GM03348 (cell line): Measurements from ENCODE around the gene TSPAN18.
A peak's percentile ranks its signal among the peaks of the same experiment; 100 is the strongest.

Experiments
- DNase-seq: peaks from one replicate; pipeline ENCODE4 v3.0.0; 2012; ENCODE audit warnings: low spot score

The TSPAN18 gene

GRCh38 chr11:44797051-44797450 is 70.3 kb downstream of the TSPAN18 start:
- no peak for DNase-seq

- DNase-seq, result peak; percentile 21
These were observed 71.3 kb downstream of the TSPAN18 start for GRCh38 chr11:44797886-44798606.

DNA sequence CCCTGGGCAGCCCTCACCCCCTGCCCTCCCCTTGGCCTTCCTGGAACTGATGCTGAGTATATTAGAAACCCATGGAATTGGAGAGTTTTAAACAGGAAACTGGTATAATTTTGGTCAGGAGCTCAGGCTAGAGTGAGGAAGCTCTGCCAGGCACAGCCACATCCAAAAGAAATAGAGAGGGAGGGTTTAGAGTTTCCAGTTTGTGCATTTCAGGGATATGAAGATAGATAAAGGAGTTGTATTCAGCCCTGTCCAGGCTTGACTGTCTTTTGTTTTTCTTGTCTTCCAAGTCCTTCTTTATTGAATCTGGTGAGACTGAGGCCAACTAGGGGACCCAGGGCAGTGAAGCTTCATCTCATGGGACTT is 71.8 kb downstream of the TSPAN18 start:
- no peak for DNase-seq

GRCh38 chr11:44799012-44799411 is 72.2 kb downstream of the TSPAN18 start:
- no peak for DNase-seq

GRCh38 chr11:44802347-44802746 is 75.6 kb downstream of the TSPAN18 start:
- DNase-seq, result no peak

- no peak for DNase-seq
These were observed 76.2 kb downstream of the TSPAN18 start for GRCh38 chr11:44803009-44803408.

DNA sequence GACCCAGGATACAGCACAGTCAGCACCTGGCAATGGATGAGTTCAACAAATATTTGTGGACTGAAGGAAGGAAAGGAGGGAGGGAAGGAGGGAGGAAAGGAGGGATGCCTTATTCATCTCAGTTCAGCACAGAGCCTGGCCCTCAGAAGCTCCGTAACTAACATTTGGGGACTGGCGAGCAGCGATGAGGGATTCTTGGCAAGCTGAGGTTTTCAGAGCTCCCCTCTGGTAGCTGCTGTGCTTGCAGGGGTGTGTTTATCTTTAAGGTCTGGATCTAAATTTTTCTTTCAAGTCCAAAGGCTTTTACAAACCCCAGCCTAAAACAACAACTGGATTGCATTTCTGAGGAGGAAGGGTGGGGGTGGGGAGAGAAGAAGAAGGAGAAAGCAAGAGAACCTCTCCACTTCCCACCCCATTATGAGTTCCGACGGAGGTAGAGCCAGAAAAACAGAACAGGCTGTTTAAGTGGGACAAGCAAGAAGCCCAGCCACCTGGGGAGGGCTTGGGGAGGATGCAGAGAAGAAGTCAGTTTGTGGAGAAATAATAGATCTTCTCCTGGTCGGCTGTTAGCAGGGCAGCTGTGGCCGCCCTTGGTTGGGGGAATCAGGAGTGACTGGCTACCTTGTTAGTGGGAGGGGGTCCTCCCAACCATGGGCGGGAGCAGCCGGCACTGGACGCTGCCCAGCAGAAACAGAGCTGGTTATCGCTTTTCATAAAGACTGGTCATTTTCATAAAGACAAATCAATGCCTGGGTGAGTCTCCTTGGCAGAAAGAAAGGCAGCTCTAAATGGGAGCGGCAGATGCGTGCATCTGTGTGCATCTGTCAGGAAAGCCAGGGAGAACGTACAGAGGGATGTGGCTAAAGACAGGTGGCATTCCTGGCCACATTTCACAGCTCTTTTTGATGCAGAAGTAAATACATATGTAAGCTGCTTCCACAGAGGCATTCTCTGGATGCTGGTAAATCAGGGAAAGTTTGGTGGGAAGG is 78.0 kb downstream of the TSPAN18 start:
- DNase-seq, result no peak

- DNase-seq, result peak; percentile 35
These were observed 78.8 kb downstream of the TSPAN18 start for GRCh38 chr11:44805596-44805995.

GRCh38 chr11:44808053-44808753 is 81.4 kb downstream of the TSPAN18 start:
- no peak for DNase-seq

DNA sequence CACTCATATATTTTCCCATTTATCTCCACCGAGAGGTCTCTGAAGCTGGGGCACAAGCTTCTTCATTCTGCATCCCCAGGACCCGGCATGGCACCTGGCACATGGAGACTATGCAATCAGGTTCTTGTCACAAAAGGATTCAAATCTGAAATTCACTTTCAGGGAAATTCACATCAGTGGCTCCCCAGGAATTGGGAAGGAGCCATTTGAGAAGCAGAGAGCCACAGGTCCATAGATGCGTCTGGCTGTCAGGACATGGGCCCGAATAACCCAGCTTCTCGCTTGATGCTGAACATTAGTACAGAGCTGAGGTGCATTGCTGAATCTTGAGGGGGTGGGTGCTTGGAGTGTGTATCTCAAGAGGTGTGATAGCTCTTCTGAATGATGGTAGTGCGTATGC is 82.5 kb downstream of the TSPAN18 start:
- no peak for DNase-seq

DNA sequence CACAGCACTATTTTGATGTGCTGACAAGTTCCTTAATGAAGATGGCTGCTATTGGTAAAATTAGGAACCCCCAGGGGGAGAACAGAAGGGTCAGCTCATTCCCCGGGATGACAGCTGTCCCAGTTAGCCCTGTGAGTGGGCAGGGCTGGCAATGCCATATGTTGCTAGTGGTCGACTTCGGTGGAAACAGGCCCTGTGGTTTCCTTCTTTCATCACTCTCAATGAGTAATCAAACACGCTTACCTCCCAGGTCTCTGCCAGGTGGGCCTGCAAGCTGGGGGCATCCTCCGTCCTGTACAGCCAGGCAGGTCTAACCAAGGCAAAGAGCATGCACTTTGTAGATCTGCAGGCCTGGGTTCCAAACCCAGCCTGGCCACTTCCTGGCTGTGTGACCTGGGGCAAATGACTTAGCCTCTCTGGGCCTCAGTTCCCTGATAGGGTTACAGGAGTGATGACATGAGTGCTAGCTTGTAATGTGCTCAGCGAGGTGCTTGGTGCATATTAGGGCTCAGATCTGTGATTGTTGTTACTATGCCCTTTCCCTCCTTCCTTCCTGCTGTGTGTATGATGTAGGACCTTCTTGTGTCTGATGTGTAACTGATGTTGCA is 85.2 kb downstream of the TSPAN18 start:
- DNase-seq, result no peak

DNA sequence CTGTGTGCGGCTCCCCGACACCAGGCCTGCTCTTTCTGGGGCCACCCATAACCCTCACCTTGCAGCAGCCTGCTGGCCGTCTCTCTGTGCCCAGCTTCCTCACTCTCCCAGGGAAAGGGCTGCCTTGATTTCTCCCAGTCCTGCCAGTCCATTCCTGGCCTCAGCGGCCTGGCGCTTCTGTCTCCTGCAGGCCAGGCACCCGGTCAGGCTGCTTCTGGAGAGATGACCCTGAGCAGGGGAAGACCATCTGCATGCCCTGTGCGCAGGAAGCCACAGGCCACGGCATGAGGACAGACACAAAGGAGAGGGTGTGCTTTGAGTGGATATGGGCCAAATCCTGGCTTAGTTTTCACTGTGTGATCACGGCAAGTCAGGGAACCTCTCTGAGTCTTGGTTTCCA is 86.2 kb downstream of the TSPAN18 start:
- no peak for DNase-seq

- no peak for DNase-seq
These were observed 86.6 kb downstream of the TSPAN18 start for GRCh38 chr11:44813401-44813800.

DNA sequence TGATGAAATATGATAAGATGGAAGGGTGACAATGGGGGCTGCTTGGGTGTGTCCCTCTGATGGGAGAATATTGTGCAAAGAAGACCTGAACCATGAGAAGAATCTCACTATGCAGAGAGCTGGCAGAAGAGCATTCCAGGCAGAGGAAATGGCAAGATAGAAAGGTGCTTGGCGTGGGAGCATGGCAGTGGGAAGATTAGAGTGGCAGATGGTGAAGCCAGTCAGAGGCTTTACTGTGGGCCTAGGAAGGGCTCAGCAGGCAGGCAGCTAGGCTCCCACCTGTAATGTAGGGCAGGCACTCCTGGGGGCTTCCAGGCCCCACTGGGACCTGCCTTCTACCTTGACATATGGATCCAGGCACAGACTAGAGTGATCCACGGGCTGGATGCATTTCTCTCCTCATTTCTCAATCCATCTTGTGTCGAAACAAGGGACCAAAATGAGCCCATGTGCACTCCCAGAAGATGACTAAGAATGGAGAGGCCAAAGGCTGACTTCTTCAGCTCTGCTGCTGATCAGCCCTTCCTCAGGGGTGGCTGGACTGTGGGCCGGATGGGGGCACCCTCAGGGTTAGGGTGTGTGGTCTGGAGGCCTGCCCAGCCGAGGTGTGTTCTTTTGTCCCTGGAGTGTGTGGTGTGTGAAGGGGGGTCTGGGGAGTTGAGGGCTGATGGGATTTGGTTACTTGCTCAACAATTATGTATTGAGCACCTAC is 88.3 kb downstream of the TSPAN18 start:
- peak; percentile 73 for DNase-seq

DNA sequence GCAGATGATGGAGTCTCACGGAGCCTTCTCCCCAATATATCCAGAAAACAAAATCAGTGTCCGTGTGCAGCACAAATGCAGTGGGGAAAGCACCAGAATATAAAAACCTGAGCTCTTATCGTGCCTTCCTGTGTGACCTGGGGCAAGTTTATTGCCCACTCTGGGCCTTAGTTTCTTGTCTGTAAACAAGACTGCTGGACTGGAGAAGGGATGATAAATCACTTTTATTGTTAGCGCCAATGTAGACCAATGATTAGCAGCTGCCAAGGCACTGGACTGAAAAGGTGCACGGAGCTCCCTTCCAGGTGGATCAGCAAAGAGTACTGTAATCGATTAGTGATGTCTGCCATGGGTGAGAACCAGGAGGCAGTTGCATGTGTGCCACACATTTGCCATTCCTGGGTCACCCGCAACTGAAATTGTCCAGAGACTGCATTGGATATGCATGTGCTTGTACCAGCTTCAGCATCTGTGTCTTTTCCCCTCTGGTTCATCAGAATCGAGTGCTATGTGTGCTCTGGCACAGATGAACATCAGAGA is 89.2 kb downstream of the TSPAN18 start:
- DNase-seq, result no peak

- DNase-seq, result no peak
These were observed 90.0 kb downstream of the TSPAN18 start for GRCh38 chr11:44816761-44817160.

DNA sequence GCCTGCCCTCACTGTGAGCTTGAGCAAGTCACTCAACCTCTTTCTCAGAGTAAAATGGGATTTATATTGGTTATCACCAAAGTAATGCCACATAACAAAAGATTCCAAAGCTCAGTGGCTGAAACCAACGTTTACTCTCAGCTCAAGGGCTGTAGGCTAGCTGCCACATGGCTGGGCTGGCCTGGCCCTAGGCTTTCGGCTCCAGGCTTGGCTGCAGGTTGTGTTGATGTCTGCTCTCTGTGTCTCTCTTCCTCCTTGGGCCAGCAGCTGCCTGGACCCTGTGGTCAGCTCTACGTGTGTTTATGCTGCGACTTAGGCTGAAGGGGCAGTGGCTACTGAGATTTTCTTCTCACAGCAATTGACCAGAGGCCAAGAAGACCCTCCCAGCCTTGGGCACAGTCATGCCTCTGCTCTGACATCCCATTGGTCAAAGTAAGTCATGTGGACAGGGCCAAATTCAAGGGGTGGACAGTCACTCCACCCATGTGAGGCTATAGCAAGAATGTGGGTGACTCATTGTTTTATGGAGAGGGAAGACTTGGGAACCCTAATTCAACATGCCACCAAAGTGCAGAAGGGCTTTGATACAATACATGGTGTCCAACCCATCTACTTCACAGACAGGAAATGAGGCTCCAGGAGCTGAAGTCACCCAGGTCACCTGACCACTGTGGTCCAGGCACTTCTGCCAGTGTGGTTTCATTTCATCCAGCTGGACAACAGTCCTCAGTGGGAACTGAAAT is 90.6 kb downstream of the TSPAN18 start:
- DNase-seq, result peak; percentile 46

DNA sequence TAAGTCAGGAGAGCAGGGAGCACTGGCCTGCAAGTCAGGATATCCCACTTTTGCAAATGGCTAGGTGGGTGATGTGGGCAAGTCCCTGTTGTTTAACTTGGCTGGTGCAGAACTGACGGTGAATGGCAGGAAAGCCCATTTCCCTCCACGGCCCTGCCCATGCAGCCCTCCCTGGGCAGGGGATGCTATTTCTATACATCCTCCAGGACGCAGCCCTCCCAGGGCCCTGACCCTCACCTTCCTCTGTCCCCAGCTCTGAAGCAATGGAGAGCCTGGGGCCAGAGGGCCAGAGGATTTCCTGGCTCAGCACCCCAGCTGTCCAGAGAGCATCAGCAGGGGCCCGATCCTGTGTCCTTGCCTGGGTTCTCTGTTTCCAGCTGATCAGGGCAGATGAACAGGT is 91.3 kb downstream of the TSPAN18 start:
- no peak for DNase-seq

DNA sequence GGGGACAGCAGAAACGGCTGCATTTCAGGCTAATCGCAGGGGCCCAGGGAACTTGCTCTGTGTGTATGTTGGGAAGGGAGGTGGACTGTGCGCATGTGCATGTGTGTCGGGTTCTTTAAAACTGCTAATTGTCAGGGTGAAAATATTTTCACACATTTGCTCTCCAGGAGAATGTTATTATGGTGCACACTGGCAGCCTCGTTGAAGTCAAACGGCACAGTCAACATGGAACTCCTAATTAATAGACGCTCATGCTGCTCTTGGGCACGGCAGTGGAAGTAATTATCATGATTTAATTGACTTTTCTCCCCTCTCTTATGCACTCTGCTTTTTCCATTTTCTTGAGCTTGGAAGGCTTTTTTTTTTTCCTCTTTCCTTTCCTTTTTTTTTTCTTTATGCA is 92.6 kb downstream of the TSPAN18 start:
- no peak for DNase-seq

GRCh38 chr11:44822369-44822768 is 95.6 kb downstream of the TSPAN18 start:
- DNase-seq, result no peak

DNA sequence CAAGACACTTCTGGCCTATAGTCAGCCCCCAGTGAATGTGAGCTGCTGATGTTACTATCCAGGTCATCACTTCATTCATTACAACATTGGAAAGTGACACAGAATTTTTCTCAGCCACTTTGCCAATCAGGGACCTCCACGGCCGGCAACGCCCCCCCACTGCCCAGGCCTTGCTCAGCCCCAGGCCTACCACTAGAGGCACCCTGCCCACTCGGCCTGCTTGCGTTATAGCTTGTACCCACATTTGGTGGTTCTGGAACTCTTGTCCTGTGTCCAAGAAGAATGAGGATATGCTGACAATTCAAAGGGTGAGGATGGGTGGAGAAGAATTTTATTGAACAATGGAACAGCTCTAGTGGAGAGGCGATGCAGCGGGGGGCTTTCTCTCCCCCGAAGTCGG is 96.2 kb downstream of the TSPAN18 start:
- DNase-seq, result no peak
